GM12878 (cell line): Measurements from ENCODE around the gene OR2Z1. TPM values are rescaled to one million over a fixed set of nuclear protein-coding genes. Genes with fewer than 3 reads are reported as not detected.

Experiments
- ATAC-seq: fragments of 200-7000 bp; cut with Tn5 transposase; 3 replicates; pipeline ENCODE4 v1.9.1; 2020; ENCODE audit warnings: mild to moderate bottlenecking, moderate library complexity
- BruUV-seq: library from RNA; stranded (reverse); fragments of 400-500 nt; replicated peaks from 2 replicates; lab custom pipeline; 2021; lab: Mats Ljungman, UMichigan
- CTCF ChIA-PET: fragments of 300-600 bp; sonication (Branson Sonifier 250); formaldehyde crosslinking; extraction: SDS; loops from one replicate; lab custom pipeline; 2021; ENCODE audit warnings: inconsistent platforms; lab: Yijun Ruan, JAX
- POLR2A ChIA-PET: fragments of 350-600 bp; formaldehyde crosslinking; extraction: SDS; loops from one replicate; lab custom pipeline; 2021; ENCODE audit warnings: inconsistent platforms; lab: Charles Lee
- RAD21 ChIA-PET: fragments of 300-600 bp; sonication (Branson Sonifier 250); formaldehyde crosslinking; loops from one replicate; lab custom pipeline; 2023; ENCODE audit warnings: antibody characterized with exemption; ENCODE audit not compliant: unreplicated experiment; lab: Charles Lee
- SMC1A ChIA-PET: fragments of 300-600 bp; sonication (Branson Sonifier 250); formaldehyde crosslinking; loops from one replicate; lab custom pipeline; 2023; ENCODE audit not compliant: unreplicated experiment, uncharacterized antibody; lab: Charles Lee
- DNase-seq: peaks from one replicate; pipeline ENCODE4 v3.0.0-alpha.2; 2011; ENCODE audit warnings: low read depth, low spot score
- FAIRE-seq: peaks from 3 replicates; lab custom pipeline; 2011; peaks lifted over from hg19 to GRCh38; lab: Jason Lieb, UNC
- H2AFZ ChIP-seq: 2 replicates; pipeline ENCODE4 v1.6.0; 2011; ENCODE audit warnings: low read depth, low read length, control low read depth; ENCODE audit not compliant: control insufficient read depth
- H3K27ac ChIP-seq: 2 replicates; pipeline ENCODE4 v1.5.1; 2011; ENCODE audit warnings: control low read depth; ENCODE audit not compliant: control insufficient read depth, insufficient read depth
- H3K27me3 ChIP-seq, 2 experiments: replicated peaks in 1 of 2; 2 replicates each; pipeline versions ENCODE4 v1.6.0 to v1.6.1; 2011; ENCODE audit warnings: low read length in 1 of 2; ENCODE audit not compliant: control insufficient read depth in 2 of 2, insufficient read depth in 2 of 2
- H3K36me3 ChIP-seq, 2 experiments: 2 replicates each; pipeline ENCODE4 v1.5.1; 2011; ENCODE audit warnings: low read length in 1 of 2; ENCODE audit not compliant: control insufficient read depth in 2 of 2, insufficient read depth in 2 of 2
- H3K4me1 ChIP-seq: 2 replicates; pipeline ENCODE4 v1.6.1; 2011; ENCODE audit warnings: mild to moderate bottlenecking, low read length, moderate library complexity, mixed read lengths; ENCODE audit not compliant: control insufficient read depth, insufficient read depth
- H3K4me2 ChIP-seq: 2 replicates; pipeline ENCODE4 v1.6.0; 2011; ENCODE audit warnings: control low read depth; ENCODE audit not compliant: control insufficient read depth, insufficient read depth
- H3K4me3 ChIP-seq: fragments of 200-600 bp; sonication (generic); 2 replicates; pipeline ENCODE4 v1.5.1; 2016
- H3K79me2 ChIP-seq: 2 replicates; pipeline ENCODE4 v1.6.0; 2011; ENCODE audit warnings: low read length; ENCODE audit not compliant: control insufficient read depth, insufficient read depth
- H3K9ac ChIP-seq: 2 replicates; pipeline ENCODE4 v1.8.0; 2011; ENCODE audit warnings: low read length, control low read depth, mixed read lengths; ENCODE audit not compliant: control insufficient read depth, insufficient read depth
- H3K9me3 ChIP-seq: replicated peaks from 3 replicates; pipeline ENCODE4 v1.5.1; 2011; ENCODE audit warnings: mild to moderate bottlenecking, low read length; ENCODE audit not compliant: control insufficient read depth, insufficient read depth
- H4K20me1 ChIP-seq: 2 replicates; pipeline ENCODE4 v1.6.0; 2011; ENCODE audit not compliant: control insufficient read depth, insufficient read depth
- ATF3 ChIP-seq: IDR thresholded peaks from 2 replicates; pipeline ENCODE4 v1.6.1; 2011; ENCODE audit warnings: low read depth, mild to moderate bottlenecking, low read length, moderate library complexity, borderline replicate concordance; ENCODE audit errors: extremely low read depth
- BHLHE40 ChIP-seq, 2 experiments: fragments of 450-650 bp in 1 of 2; IDR thresholded peaks; 2 replicates each; pipeline ENCODE4 v1.6.1; 2011 to 2017; ENCODE audit warnings: low read depth in 2 of 2, borderline replicate concordance in 1 of 2, improper control_type of control experiment in 1 of 2, low read length in 1 of 2, mild to moderate bottlenecking in 1 of 2
- CHD1 ChIP-seq: IDR thresholded peaks from 2 replicates; pipeline ENCODE4 v1.6.1; 2012; ENCODE audit warnings: low read depth, low read length, improper control_type of control experiment
- FOS ChIP-seq: IDR thresholded peaks from 3 replicates; pipeline ENCODE4 v1.6.1; 2011; ENCODE audit warnings: borderline replicate concordance; ENCODE audit not compliant: insufficient read length; ENCODE audit errors: extremely low read depth
- PAX5 ChIP-seq: IDR thresholded peaks from 2 replicates; pipeline ENCODE4 v1.6.1; 2011; ENCODE audit warnings: low read depth, low read length, borderline replicate concordance
- RELA ChIP-seq: fragments of 450-650 bp; IDR thresholded peaks from 2 replicates; pipeline ENCODE4 v1.8.0; 2014; ENCODE audit warnings: borderline replicate concordance; ENCODE audit not compliant: partially characterized antibody
- TCF12 ChIP-seq: IDR thresholded peaks from 2 replicates; pipeline ENCODE4 v1.6.1; 2011; ENCODE audit warnings: low read depth, mild to moderate bottlenecking, low read length
- WGBS: methylation state at CpG from one replicate; pipeline ENCODE4 v1.1.6; 2016; ENCODE audit warnings: low lambda C conversion rate; ENCODE audit not compliant: insufficient replicate concordance, insufficient coverage; ENCODE audit errors: missing lambda C conversion rate; 5-methylcytosine and 5-hydroxymethylcytosine counted together
- in situ Hi-C: fragments of 300-500 bp; cut with MboI; formaldehyde crosslinking; loops from 9 replicates; pipeline ENCODE4 v1.14.3; 2018; ENCODE audit warnings: mixed read lengths
- intact Hi-C: fragments of 100-400 bp; cut with micrococcal nuclease; formaldehyde crosslinking; loops from one replicate; pipeline ENCODE4 v1.14.2; 2022; ENCODE audit not compliant: unreplicated experiment
- polyA plus RNA-seq, 11 experiments: library from polyadenylated mRNA; depleted of rRNA in 4 of 11; unstranded in 6 of 11; stranded (reverse) in 5 of 11; fragments of >200 nt; fragmentation: Nextera tagmentation in 4 of 11; fragmentation: Illumina TruSeq in 1 of 11; extraction: Ambion mirVana in 4 of 11; extraction: Trizol in 1 of 11; gene quantifications; 1 replicate in 1 of 11; 2 replicates in 10 of 11; pipeline versions ENCODE4 v1.2.1 to v1.2.3, GENCODE V29; 2011 to 2016; ENCODE audit warnings: inconsistent platforms in 2 of 11, missing spikeins in 2 of 11, low read depth in 1 of 11
- total RNA-seq, 4 experiments: library from RNA; depleted of rRNA in 3 of 4; stranded (reverse); fragments of >200 nt in 3 of 4; fragmentation: Illumina TruSeq in 1 of 4; extraction: Trizol in 1 of 4; gene quantifications; 2 replicates each; pipeline versions ENCODE4 v1.2.1 to v1.2.3, GENCODE V29; 2013 to 2021
- TF ChIP-seq, protein P1 (sequence below): IDR thresholded peaks from 2 replicates; pipeline ENCODE4 v1.6.1; 2011; ENCODE audit warnings: mild to moderate bottlenecking, low read depth, low read length, moderate library complexity; ENCODE audit not compliant: insufficient replicate concordance
- TF ChIP-seq, protein P2 (sequence below): fragments of 450-650 bp; formaldehyde crosslinking; IDR thresholded peaks from 2 replicates; pipeline ENCODE4 v1.5.0; 2022; ENCODE audit warnings: mild to moderate bottlenecking, missing genetic modification characterization

OR2Z1 gene
- total and polyA plus RNA-seq, 10 of the 15 experiments (the other 5 are each of a cell fraction or from before 2014, with no cell fraction given): not detected

DNA sequence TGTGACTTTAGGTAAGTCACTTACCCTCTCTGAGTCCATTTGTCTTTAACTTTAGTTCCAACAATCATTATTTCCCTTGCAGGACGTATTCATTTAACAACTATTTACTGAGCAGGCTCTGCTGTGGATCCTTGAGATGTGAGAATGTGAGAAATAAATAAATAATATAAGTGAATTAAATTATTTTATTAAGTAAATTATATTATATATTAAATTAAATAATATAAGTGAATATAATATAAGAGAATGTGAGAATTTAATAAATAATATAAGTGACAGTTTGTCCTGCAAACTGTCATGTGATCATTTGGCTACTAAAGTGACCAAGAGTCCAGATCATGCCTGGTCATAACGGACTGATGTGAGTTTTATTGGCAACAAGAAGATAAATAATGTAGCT lies 598 bp downstream of the OR2Z1 start:
- DNase-seq (no peak), ATAC-seq (no peak), FAIRE-seq (no peak)
- Histone ChIP-seq H3K4me3 (no peak overlapping the region), H3K4me2 (no peak overlapping the region), H3K9ac (no peak overlapping the region), H3K27me3 (no peaks in the 10 kb centered on the region), H3K27ac (no peak overlapping the region), H3K79me2 (no peaks in the 10 kb centered on the region), H2AFZ (no peak overlapping the region), H3K36me3 (no peaks in the 10 kb centered on the region), H3K4me1 (no peaks in the 10 kb centered on the region), H3K9me3 (no peaks in the 10 kb centered on the region; the same call in 2 of the 3 replicates), H4K20me1 (no peaks in the 10 kb centered on the region)
- POLR2A ChIA-PET: no interaction called here
- in situ Hi-C loops: no loop called here
- intact Hi-C loops: no loop called here
- SMC1A ChIA-PET: no interaction called here
- RAD21 ChIA-PET: no interaction called here
- CTCF ChIA-PET: no interaction called here
- no TSS peak for BruUV-seq
- WGBS: 0% methylated on average over 2 of the region's 2 CpGs
- TF ChIP-seq, protein P1, sequence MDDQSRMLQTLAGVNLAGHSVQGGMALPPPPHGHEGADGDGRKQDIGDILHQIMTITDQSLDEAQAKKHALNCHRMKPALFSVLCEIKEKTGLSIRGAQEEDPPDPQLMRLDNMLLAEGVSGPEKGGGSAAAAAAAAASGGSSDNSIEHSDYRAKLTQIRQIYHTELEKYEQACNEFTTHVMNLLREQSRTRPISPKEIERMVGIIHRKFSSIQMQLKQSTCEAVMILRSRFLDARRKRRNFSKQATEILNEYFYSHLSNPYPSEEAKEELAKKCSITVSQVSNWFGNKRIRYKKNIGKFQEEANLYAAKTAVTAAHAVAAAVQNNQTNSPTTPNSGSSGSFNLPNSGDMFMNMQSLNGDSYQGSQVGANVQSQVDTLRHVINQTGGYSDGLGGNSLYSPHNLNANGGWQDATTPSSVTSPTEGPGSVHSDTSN: no peak
- no peak for TF ChIP-seq TCF12

DNA sequence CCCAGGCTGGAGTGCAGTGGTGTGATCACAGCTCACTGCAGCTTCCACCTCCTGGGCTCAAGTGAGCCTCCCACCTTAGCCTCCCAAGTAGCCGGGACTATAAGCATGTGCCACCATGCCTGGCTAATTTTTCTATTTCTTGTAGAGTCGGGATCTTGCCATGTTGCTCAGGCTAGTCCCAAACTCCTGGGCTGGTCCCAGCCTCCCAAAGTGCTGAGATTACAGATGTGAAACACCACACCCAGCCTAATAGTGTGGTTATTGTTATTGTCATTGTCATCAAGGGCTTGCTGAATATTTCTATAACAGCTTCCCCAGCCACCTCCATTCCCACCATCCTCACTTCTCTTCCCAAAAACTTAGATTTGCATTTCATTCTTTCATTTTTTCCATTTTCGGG lies 2.8 kb downstream of the OR2Z1 start:
- no peak for ATAC-seq
- H3K79me2 ChIP-seq: no peaks in the 10 kb centered on the region
- BruUV-seq: no TSS peak
- intact Hi-C loops: no loop called here
- no peak overlapping the region for H2AFZ ChIP-seq
- no peaks in the 10 kb centered on the region; the same call in 2 of the 3 replicates for H3K9me3 ChIP-seq
- DNase-seq: no peak
- no peak for FAIRE-seq
- in situ Hi-C loops: no loop called here
- H3K9ac ChIP-seq: no peak overlapping the region
- no peak overlapping the region for H3K27ac ChIP-seq
- ChIA-PET SMC1A (no interaction called here), POLR2A (no interaction called here), CTCF (no interaction called here), RAD21 (no interaction called here)
- H3K36me3 ChIP-seq: no peaks in the 10 kb centered on the region
- H3K27me3 ChIP-seq: no peaks in the 10 kb centered on the region
- H4K20me1 ChIP-seq: no peaks in the 10 kb centered on the region
- no peaks in the 10 kb centered on the region for H3K4me1 ChIP-seq
- 17% methylated on average over 3 of the region's 3 CpGs for WGBS
- no peak overlapping the region for H3K4me3 ChIP-seq
- no peak overlapping the region for H3K4me2 ChIP-seq
- no peak for TF ChIP-seq RELA
- TF ChIP-seq BHLHE40 (IDR thresholded peaks at IDR 0.05; ENCODE audit: borderline replicate concordance in 1 of 2, low read depth in 2 of 2, low read length in 1 of 2): no peak
- no peak for TF ChIP-seq ATF3
- TF ChIP-seq, protein P2, sequence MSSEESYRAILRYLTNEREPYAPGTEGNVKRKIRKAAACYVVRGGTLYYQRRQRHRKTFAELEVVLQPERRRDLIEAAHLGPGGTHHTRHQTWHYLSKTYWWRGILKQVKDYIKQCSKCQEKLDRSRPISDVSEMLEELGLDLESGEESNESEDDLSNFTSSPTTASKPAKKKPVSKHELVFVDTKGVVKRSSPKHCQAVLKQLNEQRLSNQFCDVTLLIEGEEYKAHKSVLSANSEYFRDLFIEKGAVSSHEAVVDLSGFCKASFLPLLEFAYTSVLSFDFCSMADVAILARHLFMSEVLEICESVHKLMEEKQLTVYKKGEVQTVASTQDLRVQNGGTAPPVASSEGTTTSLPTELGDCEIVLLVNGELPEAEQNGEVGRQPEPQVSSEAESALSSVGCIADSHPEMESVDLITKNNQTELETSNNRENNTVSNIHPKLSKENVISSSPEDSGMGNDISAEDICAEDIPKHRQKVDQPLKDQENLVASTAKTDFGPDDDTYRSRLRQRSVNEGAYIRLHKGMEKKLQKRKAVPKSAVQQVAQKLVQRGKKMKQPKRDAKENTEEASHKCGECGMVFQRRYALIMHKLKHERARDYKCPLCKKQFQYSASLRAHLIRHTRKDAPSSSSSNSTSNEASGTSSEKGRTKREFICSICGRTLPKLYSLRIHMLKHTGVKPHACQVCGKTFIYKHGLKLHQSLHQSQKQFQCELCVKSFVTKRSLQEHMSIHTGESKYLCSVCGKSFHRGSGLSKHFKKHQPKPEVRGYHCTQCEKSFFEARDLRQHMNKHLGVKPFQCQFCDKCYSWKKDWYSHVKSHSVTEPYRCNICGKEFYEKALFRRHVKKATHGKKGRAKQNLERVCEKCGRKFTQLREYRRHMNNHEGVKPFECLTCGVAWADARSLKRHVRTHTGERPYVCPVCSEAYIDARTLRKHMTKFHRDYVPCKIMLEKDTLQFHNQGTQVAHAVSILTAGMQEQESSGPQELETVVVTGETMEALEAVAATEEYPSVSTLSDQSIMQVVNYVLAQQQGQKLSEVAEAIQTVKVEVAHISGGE (CRISPR knock-in tag): no peak
- TF ChIP-seq PAX5: no peak
- TF ChIP-seq FOS: no peak
- TF ChIP-seq CHD1: no peak
